AG09309 (cell line): ENCODE data around the gene APOBEC2.

Source experiments
- DNase-seq: peaks from one replicate; pipeline ENCODE4 v3.0.0-alpha.2; 2010; ENCODE audit warnings: low read depth
- H3K4me3 ChIP-seq: 2 replicates; pipeline ENCODE4 v1.5.1; 2011; ENCODE audit warnings: mild to moderate bottlenecking, low read depth, low read length, moderate library complexity; ENCODE audit not compliant: control insufficient read depth
- CTCF ChIP-seq: IDR thresholded peaks from 2 replicates; pipeline ENCODE4 v1.5.1; 2011; ENCODE audit warnings: mild to moderate bottlenecking, low read depth, low read length, inconsistent platforms; ENCODE audit not compliant: insufficient read depth, control insufficient read depth; ENCODE audit errors: missing control alignments

APOBEC2 gene

GRCh38 chr6:41056768-41057490 is 3.9 kb downstream of the APOBEC2 start:
- DNase-seq: no peak
- TF ChIP-seq CTCF: no peak
- H3K4me3 ChIP-seq: no peak overlapping the region

- TF ChIP-seq CTCF: no peak
- no peak for DNase-seq
These were observed 5.8 kb downstream of the APOBEC2 start for GRCh38 chr6:41058783-41059181.

GRCh38 chr6:41059556-41059955 is 6.6 kb downstream of the APOBEC2 start:
- DNase-seq: no peak
- no peak for TF ChIP-seq CTCF

More at GRCh38 chr6:41058783-41059181, 5.8 kb downstream of the APOBEC2 start:
- H3K4me3 ChIP-seq: no peak overlapping the region

GRCh38 chr6:41061196-41061726 is 8.3 kb downstream of the APOBEC2 start:
- DNase-seq: no peak
- no peak for TF ChIP-seq CTCF
- H3K4me3 ChIP-seq: no peak overlapping the region

More at GRCh38 chr6:41059556-41059955, 6.6 kb downstream of the APOBEC2 start:
- H3K4me3 ChIP-seq: no peak overlapping the region

GRCh38 chr6:41062056-41062455 is 9.1 kb downstream of the APOBEC2 start:
- no peak for DNase-seq
- no peak for TF ChIP-seq CTCF
- H3K4me3 ChIP-seq: no peak overlapping the region

- no peak for TF ChIP-seq CTCF
- DNase-seq: no peak
- H3K4me3 ChIP-seq: no peak overlapping the region
These were observed 10.9 kb downstream of the APOBEC2 start for GRCh38 chr6:41063884-41064285.
